Gastrocnemius medialis (tissue), 4 donors: Measurements from ENCODE around the gene ARHGAP19. TPM values are rescaled to one million over a fixed set of nuclear protein-coding genes. Genes with fewer than 3 reads are reported as not detected.

Source experiments
- total RNA-seq, 4 donors: library from RNA; depleted of rRNA; stranded (reverse); fragments of >200 nt; gene quantifications; one replicate each; pipeline versions ENCODE4 v1.1.0 to v1.2.3, GENCODE V29; 2016

ARHGAP19 gene
- total RNA-seq, 4 donors from 2014 or later = 1.7 to 12.3 (median 2.4) TPM

Other genes with a start within 250 kb of the ARHGAP19 start
- under 1 TPM in 2 of 4 donors, not detected in 2; 0.10 to 0.13 TPM for gene SLIT1, start 106.7 kb downstream of the ARHGAP19 start, total RNA-seq
- gene FRAT1, start 26.6 kb upstream of the ARHGAP19 start, total RNA-seq = 1 to 10 TPM; 1.7 to 7.6 (median 3.2) TPM
- 10 to 100 TPM in 3 of 4 donors, 1 to 10 TPM in 1; 9.3 to 28.7 (median 20.5) TPM for gene FRAT2, start 42.1 kb upstream of the ARHGAP19 start, total RNA-seq
- gene RRP12, start 108.7 kb upstream of the ARHGAP19 start, total RNA-seq = 10 to 100 TPM; 41.9 to 61.4 (median 49.9) TPM
- 10 to 100 TPM; 41.0 to 72.1 (median 62.2) TPM for gene PGAM1, start 133.6 kb upstream of the ARHGAP19 start, total RNA-seq
- gene EXOSC1, start 153.4 kb upstream of the ARHGAP19 start, total RNA-seq = 10 to 100 TPM; 18.6 to 34.5 (median 26.8) TPM
- 10 to 100 TPM; 25.0 to 34.5 (median 31.6) TPM for gene ZDHHC16, start 153.5 kb upstream of the ARHGAP19 start, total RNA-seq
- 10 to 100 TPM; 56.1 to 70.0 (median 65.0) TPM for gene MMS19, start 205.8 kb upstream of the ARHGAP19 start, total RNA-seq
- gene UBTD1, start 206.3 kb upstream of the ARHGAP19 start, total RNA-seq = 10 to 100 TPM; 13.7 to 40.0 (median 23.3) TPM